Right hindlimb (tissue), 1 donor: Measurements from ENCODE around the gene MACO1.
"Not testable (repeated sequence)": the region's sequence is repeated elsewhere in the genome, so short reads cannot be mapped to it uniquely, and the experiment has no call there.

Experiments
- DNase-seq: peaks from one replicate; pipeline ENCODE4 v3.0.0-alpha.2; 2018

The MACO1 gene

GRCh38 chr1:25458541-25459298, 28.0 kb downstream of the MACO1 start:
- no peak for DNase-seq

- no peak for DNase-seq
Observed at GRCh38 chr1:25460020-25460419, 29.3 kb downstream of the MACO1 start.

- DNase-seq = not testable (repeated sequence)
Observed at GRCh38 chr1:25460816-25461215, 30.1 kb downstream of the MACO1 start.

GRCh38 chr1:25461849-25462248, 31.2 kb downstream of the MACO1 start:
- no peak for DNase-seq

GRCh38 chr1:25462732-25463131, 32.0 kb downstream of the MACO1 start:
- DNase-seq = no peak

- no peak for DNase-seq
Observed at GRCh38 chr1:25467193-25467592, 36.5 kb downstream of the MACO1 start.

GRCh38 chr1:25467616-25468015, 36.9 kb downstream of the MACO1 start:
- no peak for DNase-seq

GRCh38 chr1:25468033-25468432, 37.3 kb downstream of the MACO1 start:
- DNase-seq = no peak

- DNase-seq = no peak
Observed at GRCh38 chr1:25469177-25469576, 38.5 kb downstream of the MACO1 start.

GRCh38 chr1:25472471-25472870, 41.8 kb downstream of the MACO1 start:
- DNase-seq = no peak

- DNase-seq = no peak
Observed at GRCh38 chr1:25473653-25474225, 43.0 kb downstream of the MACO1 start.

GRCh38 chr1:25474439-25475047, 43.8 kb downstream of the MACO1 start:
- no peak for DNase-seq

- no peak for DNase-seq
Observed at GRCh38 chr1:25476186-25477097, 45.7 kb downstream of the MACO1 start.

GRCh38 chr1:25477448-25478034, 46.8 kb downstream of the MACO1 start:
- no peak for DNase-seq

GRCh38 chr1:25478633-25479032, 47.9 kb downstream of the MACO1 start:
- no peak for DNase-seq

- DNase-seq = no peak
Observed at GRCh38 chr1:25481625-25482024, 50.9 kb downstream of the MACO1 start.

GRCh38 chr1:25482211-25482610, 51.5 kb downstream of the MACO1 start:
- DNase-seq = no peak

GRCh38 chr1:25484096-25484495, 53.4 kb downstream of the MACO1 start:
- no peak for DNase-seq

- DNase-seq = no peak
Observed at GRCh38 chr1:25484533-25484932, 53.8 kb downstream of the MACO1 start.

GRCh38 chr1:25485536-25486411, 55.1 kb downstream of the MACO1 start:
- DNase-seq = no peak

- no peak for DNase-seq
Observed at GRCh38 chr1:25486602-25487001, 55.9 kb downstream of the MACO1 start.

GRCh38 chr1:25487628-25488027, 56.9 kb downstream of the MACO1 start:
- no peak for DNase-seq
